WERI-Rb-1 (cell line): ENCODE measurements around the gene DSTN.

ENCODE experiments used
- DNase-seq: peaks from one replicate; pipeline ENCODE4 v3.0.0-alpha.2; 2020
- H3K27ac ChIP-seq: fragments of 250-450 bp; sonication (Bioruptor Pico); 2 replicates; pipeline ENCODE4 v1.5.1; 2020; ENCODE audit warnings: mild to moderate bottlenecking, moderate library complexity
- H3K27me3 ChIP-seq: fragments of 250-450 bp; sonication (Bioruptor Pico); 2 replicates; pipeline ENCODE4 v1.5.1; 2021; ENCODE audit warnings: mild to moderate bottlenecking, low read depth, moderate library complexity; ENCODE audit not compliant: insufficient read depth, severe bottlenecking
- H3K36me3 ChIP-seq: fragments of 250-450 bp; sonication (Bioruptor Pico); 2 replicates; pipeline ENCODE4 v1.5.1; 2020; ENCODE audit warnings: mild to moderate bottlenecking, moderate library complexity
- H3K4me3 ChIP-seq: 2 replicates; pipeline ENCODE4 v1.5.1; 2011; ENCODE audit warnings: low read depth, mild to moderate bottlenecking, control low read depth, low read length
- H3K9me3 ChIP-seq: fragments of 250-450 bp; sonication (Bioruptor Pico); 2 replicates; pipeline ENCODE4 v1.5.1; 2021; ENCODE audit warnings: mild to moderate bottlenecking, moderate library complexity; ENCODE audit not compliant: severe bottlenecking
- TF ChIP-seq, protein P1 (sequence below): IDR thresholded peaks from 2 replicates; pipeline ENCODE4 v1.5.1; 2011; ENCODE audit warnings: low read depth, mild to moderate bottlenecking, control low read depth, inconsistent platforms, low read length

The DSTN gene

DNA sequence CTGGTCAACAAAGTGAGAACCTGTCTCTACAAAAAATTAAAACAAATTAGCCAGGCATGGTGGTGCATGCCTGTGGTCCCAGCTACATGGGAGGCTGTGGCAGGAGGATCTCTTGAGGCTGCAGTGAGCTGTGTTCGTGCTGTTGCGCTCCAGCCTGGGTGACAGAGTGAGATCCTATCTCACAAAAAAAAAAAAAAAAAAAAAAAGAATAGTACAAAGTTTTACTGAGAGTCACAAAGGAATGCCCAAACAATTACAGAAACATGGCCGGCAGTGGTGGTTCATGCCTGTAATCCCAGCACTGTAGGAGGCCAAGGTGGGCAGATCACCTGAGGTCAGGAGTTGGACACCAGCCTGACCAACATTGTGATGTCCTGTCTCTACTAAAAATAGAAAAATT lies 14.8 kb upstream of the DSTN start:
- TF ChIP-seq, protein P1, sequence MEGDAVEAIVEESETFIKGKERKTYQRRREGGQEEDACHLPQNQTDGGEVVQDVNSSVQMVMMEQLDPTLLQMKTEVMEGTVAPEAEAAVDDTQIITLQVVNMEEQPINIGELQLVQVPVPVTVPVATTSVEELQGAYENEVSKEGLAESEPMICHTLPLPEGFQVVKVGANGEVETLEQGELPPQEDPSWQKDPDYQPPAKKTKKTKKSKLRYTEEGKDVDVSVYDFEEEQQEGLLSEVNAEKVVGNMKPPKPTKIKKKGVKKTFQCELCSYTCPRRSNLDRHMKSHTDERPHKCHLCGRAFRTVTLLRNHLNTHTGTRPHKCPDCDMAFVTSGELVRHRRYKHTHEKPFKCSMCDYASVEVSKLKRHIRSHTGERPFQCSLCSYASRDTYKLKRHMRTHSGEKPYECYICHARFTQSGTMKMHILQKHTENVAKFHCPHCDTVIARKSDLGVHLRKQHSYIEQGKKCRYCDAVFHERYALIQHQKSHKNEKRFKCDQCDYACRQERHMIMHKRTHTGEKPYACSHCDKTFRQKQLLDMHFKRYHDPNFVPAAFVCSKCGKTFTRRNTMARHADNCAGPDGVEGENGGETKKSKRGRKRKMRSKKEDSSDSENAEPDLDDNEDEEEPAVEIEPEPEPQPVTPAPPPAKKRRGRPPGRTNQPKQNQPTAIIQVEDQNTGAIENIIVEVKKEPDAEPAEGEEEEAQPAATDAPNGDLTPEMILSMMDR = no peak
- Histone ChIP-seq H3K36me3 (no peaks in the 10 kb centered on the region), H3K9me3 (no peaks in the 10 kb centered on the region), H3K4me3 (no peak overlapping the region), H3K27me3 (no peaks in the 10 kb centered on the region), H3K27ac (no peak overlapping the region)
- no peak for DNase-seq

DNA sequence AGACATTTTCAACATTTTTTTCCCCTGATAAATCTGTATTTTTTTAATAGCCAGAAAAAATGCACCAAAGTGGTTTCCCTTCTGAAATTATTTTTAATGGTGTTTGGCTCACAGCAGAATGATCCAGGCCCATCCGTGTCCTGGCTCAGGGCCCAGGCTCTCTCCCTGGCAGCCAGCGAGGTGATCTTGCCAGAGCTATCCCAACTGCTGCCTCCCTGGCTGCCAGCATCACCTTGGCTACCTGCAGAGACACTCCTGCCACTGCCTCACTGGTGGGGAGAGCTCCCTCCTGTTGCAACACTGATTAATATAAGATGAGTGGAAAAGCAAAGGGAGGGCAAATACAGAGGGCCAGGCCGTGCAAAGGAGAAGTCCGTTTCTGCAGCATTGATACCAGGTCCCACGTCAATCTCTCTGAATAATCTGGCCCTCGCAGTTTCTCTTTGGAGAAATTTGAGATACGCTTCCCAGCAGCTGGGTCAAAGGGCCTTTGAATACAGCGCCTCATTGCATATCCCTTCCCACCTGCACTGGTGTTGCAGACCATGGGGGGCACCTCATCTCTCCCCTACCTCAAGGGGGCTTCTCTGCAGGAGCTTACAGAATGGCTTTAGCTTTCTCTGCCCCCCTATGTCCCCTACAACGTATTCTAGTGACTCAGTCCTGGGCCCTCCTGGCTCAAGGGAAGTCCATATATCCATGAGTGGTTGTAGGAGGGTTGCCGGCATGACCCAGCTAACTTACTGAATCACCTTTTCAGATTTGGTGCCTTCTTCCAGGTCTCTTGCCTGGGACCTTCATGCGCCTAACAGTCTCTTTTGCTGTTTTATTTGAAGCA lies 12.8 kb upstream of the DSTN start:
- Histone ChIP-seq H3K9me3 (no peaks in the 10 kb centered on the region), H3K4me3 (no peak overlapping the region), H3K27ac (no peak overlapping the region), H3K27me3 (no peaks in the 10 kb centered on the region), H3K36me3 (no peaks in the 10 kb centered on the region)
- no peak for DNase-seq
- TF ChIP-seq, protein P1 = no peak

DNA sequence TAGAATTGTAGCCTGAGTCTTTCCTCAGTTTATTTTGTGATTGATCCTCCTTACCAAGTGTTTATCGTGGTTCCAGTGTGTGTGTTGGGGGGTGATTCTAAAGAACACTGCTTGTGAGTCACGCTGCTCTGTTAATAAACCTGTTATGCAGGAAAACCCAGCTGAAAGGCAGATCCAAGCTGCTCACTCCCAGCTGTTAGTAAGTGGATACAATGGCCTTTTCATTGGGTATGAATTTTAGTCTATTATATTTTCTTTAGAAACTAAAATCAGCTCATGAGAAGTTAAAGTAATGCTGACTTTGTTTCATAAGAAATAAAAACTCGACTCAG lies 12.2 kb upstream of the DSTN start:
- TF ChIP-seq, protein P1 = no peak
- H3K27me3 ChIP-seq = no peaks in the 10 kb centered on the region
- H3K27ac ChIP-seq = no peak overlapping the region
- no peak for DNase-seq
- H3K4me3 ChIP-seq = no peak overlapping the region
- H3K9me3 ChIP-seq = no peaks in the 10 kb centered on the region
- no peaks in the 10 kb centered on the region for H3K36me3 ChIP-seq

DNA sequence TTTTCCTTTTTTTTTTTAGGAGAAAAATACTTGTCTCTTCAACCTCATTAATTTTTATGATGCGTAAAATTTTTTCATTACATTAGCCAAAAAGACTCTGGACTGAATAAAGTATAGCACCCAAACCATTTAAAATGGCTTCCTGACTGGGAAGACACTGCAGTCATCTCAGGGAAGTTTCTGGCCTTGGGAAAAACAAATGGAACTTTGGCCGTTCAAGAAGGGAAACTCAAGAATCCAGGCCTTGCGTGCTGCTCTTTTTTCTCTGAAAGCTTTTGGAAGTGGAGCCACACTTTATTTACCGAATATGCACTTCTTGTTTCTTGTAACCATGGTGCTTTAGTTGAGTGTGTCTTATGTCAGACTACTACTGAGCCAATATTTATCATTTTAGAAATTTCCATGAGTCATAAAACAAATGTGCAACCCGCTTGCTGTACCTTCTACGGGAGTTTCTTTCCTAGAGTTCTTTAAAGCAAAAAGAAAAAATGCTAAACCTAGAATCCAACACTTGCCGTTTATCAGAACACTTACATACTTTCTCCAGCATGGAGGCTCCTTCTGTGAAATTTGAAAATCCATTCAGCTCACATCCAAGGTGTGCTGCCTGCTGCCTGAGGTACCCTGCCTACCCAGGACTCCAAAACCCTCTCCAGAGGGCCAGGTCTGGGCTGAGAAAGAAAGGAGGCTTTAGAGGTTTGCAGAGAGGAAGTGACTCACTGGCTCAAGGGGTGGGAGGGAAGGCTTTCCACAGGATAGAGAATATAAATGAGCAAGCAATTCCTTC lies 11.5 kb upstream of the DSTN start:
- H3K4me3 ChIP-seq = no peak overlapping the region
- DNase-seq = no peak

DNA sequence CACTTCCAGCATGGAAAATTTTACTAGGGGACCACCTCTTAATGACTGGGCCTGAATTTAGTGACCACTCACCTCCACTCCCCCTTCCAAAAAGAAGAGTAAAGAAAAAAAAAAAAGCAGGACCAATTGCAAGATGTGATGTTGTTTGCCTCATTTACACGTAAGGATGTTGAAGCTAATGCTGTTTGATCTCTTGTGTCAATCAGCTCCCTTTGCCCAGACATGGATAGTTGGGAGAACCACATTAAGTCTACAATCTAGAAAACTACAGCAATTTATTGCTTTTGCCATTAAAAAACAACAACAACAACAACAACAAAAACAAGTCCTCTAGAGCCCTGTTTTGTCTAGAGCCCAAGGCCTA lies 11.0 kb upstream of the DSTN start:
- H3K36me3 ChIP-seq = no peaks in the 10 kb centered on the region
- TF ChIP-seq, protein P1 = no peak
- no peaks in the 10 kb centered on the region for H3K9me3 ChIP-seq
- H3K4me3 ChIP-seq = no peak overlapping the region
- no peaks in the 10 kb centered on the region for H3K27me3 ChIP-seq
- DNase-seq = no peak
- no peak overlapping the region for H3K27ac ChIP-seq

More for the DNA sequence above, 11.5 kb upstream of the DSTN start:
- no peaks in the 10 kb centered on the region for H3K9me3 ChIP-seq
- H3K27me3 ChIP-seq = no peaks in the 10 kb centered on the region
- no peak overlapping the region for H3K27ac ChIP-seq
- TF ChIP-seq, protein P1 = no peak
- H3K36me3 ChIP-seq = no peaks in the 10 kb centered on the region
